Coronary artery (tissue), 2 donors: ENCODE results near the gene PGS1.
A peak's percentile ranks its signal among the peaks of the same experiment; 100 is the strongest.

Experiments used
- DNase-seq: peaks from one replicate; pipeline ENCODE4 v3.0.0-alpha.2; 2017; ENCODE audit warnings: low spot score
- H3K27ac ChIP-seq, 2 donors: fragments of 200-600 bp; sonication (generic); one replicate each; pipeline ENCODE4 v1.5.1; 2016 to 2019
- H3K4me3 ChIP-seq: fragments of 200-600 bp; sonication (generic); 2 replicates; pipeline ENCODE4 v1.5.1; 2016; ENCODE audit warnings: mild to moderate bottlenecking, moderate library complexity
- TF ChIP-seq, protein P1 (sequence below): fragments of 200-600 bp; sonication (generic); IDR thresholded peaks from one replicate; pipeline ENCODE4 v1.5.1; 2019; ENCODE audit warnings: antibody characterized with exemption

PGS1 gene

DNA sequence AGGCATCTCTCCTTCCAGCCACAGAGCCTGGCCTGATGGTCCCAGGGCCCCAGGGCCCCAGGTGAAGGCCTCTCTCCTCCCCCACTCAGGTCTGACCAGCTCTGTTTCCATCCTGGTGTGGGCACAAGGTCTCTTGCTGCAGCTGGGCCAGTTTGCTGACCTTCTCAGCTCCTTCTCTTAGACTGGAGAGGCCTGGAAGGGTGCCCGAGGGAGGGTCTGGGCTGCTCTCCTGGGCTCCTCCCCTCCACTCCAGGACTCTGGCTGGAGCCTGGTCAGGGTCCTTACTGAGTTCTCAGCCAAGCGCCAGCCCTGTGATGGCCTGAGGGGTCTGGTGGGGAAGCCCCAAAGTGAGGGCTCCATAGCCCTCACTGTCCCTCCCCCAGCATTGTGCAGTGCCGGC is 31.0 kb upstream of the PGS1 start:
- no peak for DNase-seq
- H3K27ac ChIP-seq: no peak overlapping the region
- TF ChIP-seq, protein P1, sequence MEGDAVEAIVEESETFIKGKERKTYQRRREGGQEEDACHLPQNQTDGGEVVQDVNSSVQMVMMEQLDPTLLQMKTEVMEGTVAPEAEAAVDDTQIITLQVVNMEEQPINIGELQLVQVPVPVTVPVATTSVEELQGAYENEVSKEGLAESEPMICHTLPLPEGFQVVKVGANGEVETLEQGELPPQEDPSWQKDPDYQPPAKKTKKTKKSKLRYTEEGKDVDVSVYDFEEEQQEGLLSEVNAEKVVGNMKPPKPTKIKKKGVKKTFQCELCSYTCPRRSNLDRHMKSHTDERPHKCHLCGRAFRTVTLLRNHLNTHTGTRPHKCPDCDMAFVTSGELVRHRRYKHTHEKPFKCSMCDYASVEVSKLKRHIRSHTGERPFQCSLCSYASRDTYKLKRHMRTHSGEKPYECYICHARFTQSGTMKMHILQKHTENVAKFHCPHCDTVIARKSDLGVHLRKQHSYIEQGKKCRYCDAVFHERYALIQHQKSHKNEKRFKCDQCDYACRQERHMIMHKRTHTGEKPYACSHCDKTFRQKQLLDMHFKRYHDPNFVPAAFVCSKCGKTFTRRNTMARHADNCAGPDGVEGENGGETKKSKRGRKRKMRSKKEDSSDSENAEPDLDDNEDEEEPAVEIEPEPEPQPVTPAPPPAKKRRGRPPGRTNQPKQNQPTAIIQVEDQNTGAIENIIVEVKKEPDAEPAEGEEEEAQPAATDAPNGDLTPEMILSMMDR: no peak
- H3K4me3 ChIP-seq: no peak overlapping the region

DNA sequence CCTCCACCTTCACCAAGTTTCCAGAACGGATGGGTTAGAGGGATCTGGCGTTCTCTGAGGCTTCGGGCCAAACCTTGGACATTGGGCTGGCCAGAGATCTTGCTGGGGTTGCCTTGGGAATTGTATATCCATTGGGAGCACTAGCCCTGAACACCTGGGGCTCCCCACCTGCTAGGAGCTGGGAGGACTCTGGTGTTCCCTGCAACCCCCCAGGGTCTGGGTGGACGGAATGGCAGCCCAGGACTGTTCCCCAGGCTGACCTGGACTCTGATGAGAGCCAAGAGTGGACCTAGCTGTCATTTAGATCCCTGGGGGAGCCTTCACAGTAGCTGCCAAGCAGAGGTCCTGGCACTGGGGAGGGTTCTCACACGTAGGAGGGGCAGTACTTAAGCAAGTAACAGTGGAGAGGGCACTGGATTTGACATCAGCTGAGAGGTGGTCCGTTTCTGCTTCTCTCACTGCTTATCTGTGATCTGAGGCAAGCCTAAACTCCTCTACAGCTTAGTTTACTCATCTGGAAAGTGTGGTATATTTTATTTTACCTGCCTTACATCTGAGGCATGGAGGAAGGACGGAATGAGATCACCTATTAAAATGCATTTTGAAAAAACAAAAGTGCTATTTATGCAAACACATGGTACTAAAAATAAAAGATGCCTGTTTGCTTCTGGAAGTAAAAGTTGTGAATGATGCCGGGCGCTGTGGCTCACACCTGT is 30.2 kb upstream of the PGS1 start:
- no peak overlapping the region for H3K4me3 ChIP-seq
- DNase-seq: no peak
- TF ChIP-seq, protein P1: no peak
- H3K27ac ChIP-seq: no peak overlapping the region

DNA sequence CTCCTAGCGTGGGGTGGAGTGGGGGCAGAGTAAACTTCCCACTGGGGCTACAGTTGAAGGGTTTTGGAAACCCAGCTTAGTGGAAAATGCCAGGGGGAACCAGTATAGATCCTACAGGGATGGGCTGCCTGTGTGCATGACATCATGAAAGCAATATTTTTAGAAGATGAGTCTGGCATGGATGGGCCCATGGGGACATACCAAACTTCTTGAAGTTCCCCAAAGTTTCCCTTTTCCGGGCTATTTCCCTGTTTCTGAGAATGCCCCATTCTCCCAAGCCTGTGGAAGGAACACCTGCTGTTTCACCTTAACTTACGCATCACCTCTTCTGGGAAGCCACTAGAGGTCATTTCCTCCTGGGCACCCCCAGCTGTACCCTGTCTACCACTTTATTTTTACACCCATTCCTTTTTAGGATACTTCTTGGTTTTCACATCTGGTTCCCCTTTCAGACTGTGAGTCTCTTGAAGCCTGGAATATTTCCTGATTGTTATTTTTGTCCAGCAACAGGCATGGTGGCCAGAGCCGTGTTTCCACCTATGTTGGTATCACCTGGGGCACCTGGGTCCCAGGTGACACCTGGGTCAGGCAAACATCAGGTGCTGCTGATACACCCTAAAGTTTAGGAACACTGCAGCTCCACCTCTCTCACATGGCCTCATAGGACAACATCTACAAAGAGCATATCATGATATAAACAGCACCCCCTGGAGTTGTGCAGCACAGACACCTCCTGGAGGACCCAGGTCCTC is 28.4 kb upstream of the PGS1 start:
- TF ChIP-seq, protein P1: no peak
- no peak overlapping the region for H3K4me3 ChIP-seq
- no peak for DNase-seq
- peak overlapping the region in 1 of 2 donors; percentile 45 for H3K27ac ChIP-seq

DNA sequence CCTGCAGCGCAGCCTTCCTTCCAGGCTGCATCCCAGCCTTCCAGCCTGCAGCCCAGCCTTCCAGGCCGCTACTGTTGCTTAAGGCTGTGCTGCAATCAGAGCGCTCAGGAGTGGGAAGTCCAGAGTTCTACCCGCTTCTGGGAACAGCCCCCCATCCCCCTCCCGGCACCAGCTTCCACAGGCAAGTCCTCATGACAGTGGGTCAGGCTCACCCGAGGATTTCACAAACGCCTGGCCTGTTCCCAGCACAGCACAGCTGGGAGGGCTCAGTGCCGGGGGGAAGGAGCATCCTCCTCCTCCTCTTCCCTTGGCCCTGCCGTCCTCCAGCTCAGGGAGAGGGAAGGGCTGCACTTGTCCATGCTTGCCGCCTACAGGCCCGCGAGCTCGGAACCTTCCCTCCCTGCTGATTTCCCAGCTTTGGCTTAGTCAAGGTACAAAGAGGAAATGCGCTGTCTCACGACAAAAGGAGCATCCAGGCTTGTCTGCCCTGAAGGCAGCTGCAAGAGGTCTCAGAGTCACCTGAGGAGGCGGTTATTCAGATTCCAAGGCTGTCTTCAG is 26.9 kb upstream of the PGS1 start:
- TF ChIP-seq, protein P1: no peak
- H3K4me3 ChIP-seq: peak overlapping the region; percentile 63
- peak; percentile 96 for DNase-seq

DNA sequence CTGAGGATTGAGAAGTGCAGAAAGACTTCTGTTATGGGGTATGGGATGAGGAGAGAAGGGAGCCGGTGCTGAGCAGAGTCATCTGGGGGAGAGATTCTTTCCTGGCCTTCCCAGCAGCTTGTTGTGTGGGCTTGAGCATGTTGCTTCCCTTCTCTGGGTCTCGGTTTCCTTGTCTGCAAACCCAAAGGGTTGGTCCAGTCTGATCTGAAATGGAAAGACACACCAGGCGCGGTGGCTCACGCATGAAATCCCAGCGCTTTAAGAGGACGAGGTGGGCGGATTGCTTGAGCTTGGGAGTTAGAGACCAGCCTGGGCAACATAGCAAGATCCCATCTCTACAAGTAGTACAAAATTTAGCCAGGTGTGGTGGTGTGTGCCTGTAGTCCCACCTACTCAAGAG is 24.6 kb upstream of the PGS1 start:
- no peak for DNase-seq
- Histone ChIP-seq H3K27ac (peak overlapping the region; percentile 85 to 91), H3K4me3 (peak overlapping the region; percentile 63)
- TF ChIP-seq, protein P1: no peak

More for the DNA sequence above, 26.9 kb upstream of the PGS1 start:
- H3K27ac ChIP-seq: peak overlapping the region; percentile 85 to 91

DNA sequence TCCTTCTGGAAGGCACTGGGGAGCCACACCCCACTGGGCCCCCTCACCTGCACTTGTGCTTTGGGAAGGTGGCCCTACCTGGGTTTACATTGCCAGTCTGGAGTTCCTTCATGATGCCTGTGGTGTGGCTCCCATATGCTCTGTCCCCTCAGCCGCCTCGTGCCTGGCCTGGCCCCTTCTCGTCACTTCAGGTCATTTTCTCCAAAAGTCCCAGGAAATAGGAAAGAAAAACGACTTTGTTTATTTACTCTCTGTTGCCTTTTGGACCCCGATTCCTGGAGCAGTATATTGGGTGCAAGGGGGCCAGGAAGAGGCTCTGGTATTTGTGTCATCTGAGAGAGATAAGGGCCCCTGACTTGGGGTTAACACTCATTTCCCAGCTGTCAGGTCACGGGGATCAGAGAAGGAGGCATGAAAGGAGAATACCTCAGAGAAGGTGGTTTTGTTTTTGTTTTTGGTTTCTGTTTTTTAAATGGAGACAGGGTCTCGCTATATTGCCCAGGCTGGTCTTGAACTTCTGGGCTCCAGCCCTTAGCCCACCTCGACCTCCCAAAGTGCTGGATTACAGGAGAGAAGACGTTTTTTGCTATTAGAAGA is 23.3 kb upstream of the PGS1 start:
- TF ChIP-seq, protein P1: no peak
- Histone ChIP-seq H3K4me3 (no peak overlapping the region), H3K27ac (peak overlapping the region; percentile 46 to 85)
- no peak for DNase-seq
